Suprapubic skin (tissue), 4 donors: ENCODE results near the gene SLC40A1.

Experiments
- CTCF ChIP-seq, 2 donors: fragments of 200-600 bp in 1 of 2; fragments of 450-650 bp in 1 of 2; sonication (generic) in 1 of 2; IDR thresholded peaks; one replicate each; pipeline ENCODE4 v1.5.1; 2016 to 2019; ENCODE audit warnings: antibody characterized with exemption in 2 of 2, mild to moderate bottlenecking in 1 of 2, moderate library complexity in 1 of 2
- EP300 ChIP-seq: sonication (generic); formaldehyde crosslinking; IDR thresholded peaks from one replicate; pipeline ENCODE4 v1.6.1; 2017; ENCODE audit warnings: antibody characterized with exemption
- POLR2A ChIP-seq, 2 donors: fragments of 450-650 bp; IDR thresholded peaks; one replicate each; pipeline ENCODE4 v1.6.1; 2017; ENCODE audit warnings: antibody characterized with exemption in 2 of 2, mild to moderate bottlenecking in 2 of 2, moderate library complexity in 2 of 2
- POLR2AphosphoS5 ChIP-seq, 3 donors: sonication (generic); formaldehyde crosslinking; IDR thresholded peaks; one replicate each; pipeline ENCODE4 v1.6.1; 2017; ENCODE audit warnings: antibody characterized with exemption in 3 of 3

GRCh38 chr2:189552334-189552990 lies 28.1 kb downstream of the SLC40A1 start:
- TF ChIP-seq CTCF (IDR thresholded peaks at IDR 0.05): no peak
- no peak for TF ChIP-seq POLR2AphosphoS5 (IDR thresholded peaks at IDR 0.05)
- no peak for TF ChIP-seq POLR2A (IDR thresholded peaks at IDR 0.05)
- no peak for TF ChIP-seq EP300
